GM19463 (cell line): Measurements from ENCODE around the gene MALL.
"Not testable (repeated sequence)": the region's sequence is repeated elsewhere in the genome, so short reads cannot be mapped to it uniquely, and the experiment has no call there.

Experiments
- ATAC-seq: cut with Tn5 transposase; IDR thresholded peaks from one replicate; pipeline ENCODE4 v1.9.1; 2021; ENCODE audit warnings: mild to moderate bottlenecking, moderate library complexity; ENCODE audit not compliant: unreplicated experiment

MALL gene

GRCh38 chr2:110121052-110121334 is 5.4 kb upstream of the MALL start:
- ATAC-seq = no peak

- ATAC-seq = no peak
These were observed 4.8 kb upstream of the MALL start for GRCh38 chr2:110120171-110121051.

- no peak for ATAC-seq
These were observed 550 bp upstream of the MALL start for GRCh38 chr2:110116033-110116710.

GRCh38 chr2:110114831-110115255 is 779 bp downstream of the MALL start:
- ATAC-seq = no peak

GRCh38 chr2:110113961-110114591 is 1.5 kb downstream of the MALL start:
- ATAC-seq = no peak

GRCh38 chr2:110108291-110108690 is 7.3 kb downstream of the MALL start:
- not testable (repeated sequence) for ATAC-seq

- ATAC-seq = no peak
These were observed 8.2 kb downstream of the MALL start for GRCh38 chr2:110107092-110108079.

- ATAC-seq = no peak
These were observed 9.0 kb downstream of the MALL start for GRCh38 chr2:110106642-110107041.

GRCh38 chr2:110105608-110106467 is 9.8 kb downstream of the MALL start:
- ATAC-seq = no peak

- ATAC-seq = no peak
These were observed 10.4 kb downstream of the MALL start for GRCh38 chr2:110105183-110105582.

GRCh38 chr2:110104025-110104771 is 11.4 kb downstream of the MALL start:
- ATAC-seq = no peak

GRCh38 chr2:110103061-110103961 is 12.3 kb downstream of the MALL start:
- no peak for ATAC-seq

- ATAC-seq = no peak
These were observed 13.5 kb downstream of the MALL start for GRCh38 chr2:110101901-110102803.

GRCh38 chr2:110101280-110101844 is 14.3 kb downstream of the MALL start:
- ATAC-seq = no peak

GRCh38 chr2:110100880-110101279 is 14.7 kb downstream of the MALL start:
- ATAC-seq = not testable (repeated sequence)

- no peak for ATAC-seq
These were observed 15.1 kb downstream of the MALL start for GRCh38 chr2:110100480-110100879.
